ENCODE results near the gene PTTG1IP.
A peak's percentile ranks its signal among the peaks of the same experiment; 100 is the strongest.

Gene PTTG1IP

GRCh38 chr21:44823179-44823660, 50.3 kb downstream of the PTTG1IP start:
- DNase-seq (ENCODE audit: low read depth, low spot score): no peak

GRCh38 chr21:44822484-44823178, 50.9 kb downstream of the PTTG1IP start:
- no peak for DNase-seq (ENCODE audit: low read depth, low spot score)

GRCh38 chr21:44820851-44821250, 52.6 kb downstream of the PTTG1IP start:
- DNase-seq (ENCODE audit: low read depth, low spot score): no peak

DNA sequence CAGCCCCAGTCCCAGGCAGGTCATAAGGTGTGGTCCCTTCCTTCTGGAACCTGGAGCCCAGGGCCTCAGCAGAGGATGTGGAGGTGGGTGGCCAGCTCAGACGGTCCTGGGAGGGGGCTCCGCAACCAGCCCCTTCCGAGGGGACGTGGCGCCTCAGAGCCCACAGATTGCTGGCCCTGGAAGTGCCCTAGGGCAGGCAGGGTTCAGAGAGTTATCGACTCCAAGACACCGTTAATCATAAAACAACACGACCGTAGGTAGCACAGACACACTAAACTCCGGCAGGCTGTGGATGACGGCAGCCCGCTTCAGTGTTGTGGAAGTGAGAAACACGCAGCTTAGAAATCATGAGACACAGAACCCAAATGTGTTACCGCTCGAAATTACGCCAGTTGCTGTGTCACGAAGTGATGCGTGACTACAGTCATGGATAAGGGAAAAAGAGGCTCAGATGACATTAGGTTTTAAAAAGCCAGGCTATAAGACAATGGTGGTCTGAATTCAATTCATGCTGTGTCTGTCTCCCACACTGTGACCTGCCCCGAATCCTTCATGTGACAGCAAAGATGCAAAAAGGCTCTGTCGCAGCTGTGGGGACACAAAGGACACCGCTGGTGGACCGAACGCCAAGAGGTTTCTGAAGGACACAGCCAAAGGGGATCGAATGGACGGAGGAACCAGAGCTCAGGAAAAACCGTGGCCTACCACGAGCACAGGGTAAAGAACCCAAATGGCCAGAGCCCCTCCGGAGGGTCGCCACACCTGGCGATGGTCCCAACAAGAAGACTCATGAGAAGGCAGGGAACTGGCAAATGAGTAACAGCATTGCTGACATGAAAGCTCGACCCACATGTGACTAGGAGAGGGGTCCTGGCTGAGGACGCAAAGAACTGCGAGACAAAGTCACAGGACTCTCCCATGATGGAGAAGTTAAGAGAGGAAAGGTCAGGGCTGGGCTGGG, 53.9 kb downstream of the PTTG1IP start:
- DNase-seq (ENCODE audit: low read depth, low spot score): no peak

DNA sequence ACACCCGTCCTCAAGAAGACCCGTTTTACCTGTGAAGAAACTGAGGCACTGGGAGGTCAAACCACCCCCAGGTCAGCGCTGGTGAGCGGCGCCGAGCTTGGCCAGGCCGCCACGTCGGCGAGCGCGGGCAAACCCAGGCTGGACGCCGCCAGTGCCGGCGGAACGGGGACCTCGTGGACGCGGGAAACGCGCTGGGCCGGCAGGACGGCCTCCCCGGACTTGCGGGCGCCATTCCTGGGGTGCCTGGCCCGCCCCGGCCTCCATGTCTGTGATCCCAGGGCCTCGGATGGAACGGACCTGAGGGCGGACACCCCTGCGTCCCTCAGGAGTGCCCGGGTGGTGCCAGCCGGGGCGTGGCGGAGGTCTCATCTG, 54.9 kb downstream of the PTTG1IP start:
- DNase-seq (ENCODE audit: low read depth, low spot score): no peak

- DNase-seq (ENCODE audit: low read depth, low spot score): peak; percentile 94
Measured at GRCh38 chr21:44817914-44818639, 55.4 kb downstream of the PTTG1IP start, which contains the start of gene SUMO3. Gene SUMO3, minus strand, starts transcription at chr21:44818062. Its CDS starts 94 bp downstream, at chr21:44817968.

- DNase-seq (ENCODE audit: low read depth, low spot score): peak; percentile 96
Measured at GRCh38 chr21:44817506-44817880, 56.0 kb downstream of the PTTG1IP start.

- DNase-seq (ENCODE audit: low read depth, low spot score): no peak
Measured at GRCh38 chr21:44816761-44817505, 56.6 kb downstream of the PTTG1IP start.

- DNase-seq (ENCODE audit: low read depth, low spot score): no peak
Measured at GRCh38 chr21:44815852-44816628, 57.5 kb downstream of the PTTG1IP start.

GRCh38 chr21:44815225-44815624, 58.3 kb downstream of the PTTG1IP start:
- DNase-seq (ENCODE audit: low read depth, low spot score): no peak

DNA sequence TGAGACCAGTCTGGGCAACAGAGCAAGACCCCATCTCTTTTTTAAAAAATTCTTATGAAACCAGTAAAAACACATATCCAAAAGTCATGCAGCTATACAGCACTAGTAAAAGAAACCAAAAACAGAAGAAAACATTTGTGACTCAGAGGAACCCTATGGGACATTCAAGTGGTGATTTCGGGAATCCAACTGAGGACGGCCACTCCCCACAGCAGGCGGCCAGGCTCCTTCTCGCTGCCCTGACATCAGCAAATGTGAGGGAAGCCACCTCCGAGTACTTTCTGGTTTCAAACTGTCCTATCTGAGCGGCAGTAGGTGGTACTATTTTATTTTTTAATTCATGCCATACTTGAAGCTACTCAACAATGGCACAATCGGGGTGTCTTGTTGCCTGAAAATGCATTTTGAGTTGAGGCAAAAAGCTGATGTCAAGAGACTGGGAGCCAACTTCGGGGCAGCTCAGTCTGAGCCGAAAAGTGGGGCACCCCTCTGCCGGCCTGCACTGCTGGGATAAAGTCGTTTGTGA, 58.9 kb downstream of the PTTG1IP start:
- DNase-seq (ENCODE audit: low read depth, low spot score): no peak

GRCh38 chr21:44813727-44814126, 59.8 kb downstream of the PTTG1IP start:
- DNase-seq (ENCODE audit: low read depth, low spot score): no peak

DNA sequence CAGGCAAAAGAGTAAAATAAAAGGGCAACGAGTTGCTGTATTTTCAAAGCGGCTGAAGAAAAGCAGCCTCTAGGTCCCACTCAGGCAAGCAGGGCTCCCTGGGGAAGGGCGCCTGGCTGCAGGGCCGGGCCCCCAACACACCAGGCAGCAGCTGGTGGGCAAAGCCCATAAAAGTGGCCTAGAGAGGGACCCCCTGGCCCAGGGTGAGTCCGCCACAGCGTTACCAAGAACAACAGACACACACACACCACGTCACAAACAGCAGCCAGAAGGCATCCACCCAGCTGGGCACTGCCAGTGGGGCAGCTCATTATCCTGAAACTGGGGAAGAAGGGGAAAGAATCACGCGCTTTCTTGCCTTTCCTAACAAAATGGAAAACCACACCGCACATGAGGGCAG, 60.3 kb downstream of the PTTG1IP start:
- DNase-seq (ENCODE audit: low read depth, low spot score): no peak

DNA sequence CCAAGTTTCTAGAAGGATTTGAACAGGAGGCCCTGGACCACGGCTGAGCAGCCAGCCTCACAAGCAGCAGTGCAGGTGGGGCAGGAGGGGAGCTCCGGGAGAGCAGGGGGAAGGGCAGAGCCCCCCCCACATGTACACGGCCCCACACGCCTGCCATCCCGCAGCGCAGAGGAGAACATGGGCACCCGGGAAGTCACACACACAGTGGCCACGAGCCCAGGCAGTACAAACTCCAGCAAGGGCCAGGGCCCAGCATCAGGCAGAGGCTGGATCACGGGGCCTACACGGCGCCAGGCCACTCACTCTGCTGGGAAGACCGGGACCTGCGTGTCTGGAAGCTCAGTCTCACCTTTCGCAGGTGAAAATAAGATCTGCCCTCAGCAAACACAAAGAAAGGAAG, 60.9 kb downstream of the PTTG1IP start:
- no peak for DNase-seq (ENCODE audit: low read depth, low spot score)

DNA sequence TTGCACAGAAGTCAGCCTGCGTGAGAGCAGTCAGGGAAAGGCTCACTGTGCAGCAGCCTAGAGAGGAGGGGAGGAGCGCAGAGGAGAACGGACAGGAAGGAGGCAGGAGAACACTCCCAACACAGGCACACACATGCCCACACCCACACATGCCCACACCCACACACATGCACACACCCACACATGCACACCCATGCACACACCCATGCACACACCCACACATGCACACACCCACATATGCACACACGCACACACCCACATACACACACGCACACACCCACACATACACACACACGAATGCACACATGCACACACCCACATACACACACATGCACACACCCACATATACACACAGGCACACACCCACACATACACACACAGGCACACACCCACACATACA, 62.7 kb downstream of the PTTG1IP start:
- no peak for DNase-seq (ENCODE audit: low read depth, low spot score)

DNA sequence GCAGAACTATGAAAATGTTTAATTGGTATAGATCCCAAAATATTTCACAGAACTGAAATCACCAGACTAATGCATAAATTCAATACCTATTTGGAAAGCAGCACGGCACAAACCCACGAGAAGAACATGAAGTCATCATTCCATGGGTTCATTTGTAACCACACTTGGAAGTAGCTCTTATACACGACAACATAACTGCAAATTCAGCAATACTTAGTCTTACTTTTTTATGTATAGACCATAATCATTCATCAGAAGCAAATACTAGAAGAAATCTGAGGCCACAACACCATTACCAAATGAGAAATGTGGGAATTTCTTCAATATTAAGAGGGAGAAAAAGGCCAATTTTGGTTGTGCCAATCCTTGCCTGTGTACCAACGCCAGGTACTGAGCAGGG, 67.6 kb downstream of the PTTG1IP start:
- no peak for DNase-seq (ENCODE audit: low read depth, low spot score)

DNA sequence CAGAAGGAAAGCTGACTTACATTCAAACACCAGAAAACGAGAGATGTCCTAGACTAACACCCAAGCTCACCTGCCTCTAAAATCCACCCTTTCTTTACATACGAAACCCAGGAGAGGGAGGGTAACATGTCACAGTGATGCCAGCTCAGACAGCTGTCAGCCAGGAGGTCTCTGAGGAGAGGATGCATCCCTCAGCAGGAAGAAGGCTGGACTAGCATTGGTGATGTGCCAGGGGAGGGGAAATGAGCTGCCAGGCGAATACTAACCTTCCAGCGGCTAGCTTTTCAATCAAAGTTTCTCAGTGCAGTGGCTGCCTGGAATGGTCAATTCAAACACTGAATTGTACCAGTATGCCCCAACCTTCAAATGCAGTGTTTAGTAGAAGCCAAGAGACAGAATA, 68.3 kb downstream of the PTTG1IP start:
- DNase-seq (ENCODE audit: low read depth, low spot score): no peak

DNA sequence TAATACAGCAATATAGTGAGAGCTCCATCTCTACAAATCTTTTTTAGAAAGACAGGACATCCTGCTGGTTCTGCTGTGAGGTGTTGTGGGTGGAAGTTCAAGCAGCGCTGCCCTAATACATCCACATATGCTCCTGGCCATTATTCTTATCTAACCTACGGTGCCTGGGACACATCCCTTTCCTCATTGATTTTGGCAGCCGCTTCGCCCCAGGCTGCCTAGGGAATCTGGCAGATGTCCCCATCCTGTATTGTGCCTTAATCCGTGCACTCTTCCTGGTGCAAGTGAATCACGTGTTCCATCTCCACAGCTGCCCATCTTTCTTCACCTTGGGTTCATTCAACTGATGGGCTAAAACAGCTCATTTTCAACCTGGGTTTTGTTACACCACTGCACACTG, 68.7 kb downstream of the PTTG1IP start:
- DNase-seq (ENCODE audit: low read depth, low spot score): no peak

GRCh38 chr21:44803651-44804050, 69.8 kb downstream of the PTTG1IP start:
- DNase-seq (ENCODE audit: low read depth, low spot score): no peak

Measured in astrocyte of the hippocampus (primary cell).